ENCODE data around the gene C1D.

C1D gene

DNA sequence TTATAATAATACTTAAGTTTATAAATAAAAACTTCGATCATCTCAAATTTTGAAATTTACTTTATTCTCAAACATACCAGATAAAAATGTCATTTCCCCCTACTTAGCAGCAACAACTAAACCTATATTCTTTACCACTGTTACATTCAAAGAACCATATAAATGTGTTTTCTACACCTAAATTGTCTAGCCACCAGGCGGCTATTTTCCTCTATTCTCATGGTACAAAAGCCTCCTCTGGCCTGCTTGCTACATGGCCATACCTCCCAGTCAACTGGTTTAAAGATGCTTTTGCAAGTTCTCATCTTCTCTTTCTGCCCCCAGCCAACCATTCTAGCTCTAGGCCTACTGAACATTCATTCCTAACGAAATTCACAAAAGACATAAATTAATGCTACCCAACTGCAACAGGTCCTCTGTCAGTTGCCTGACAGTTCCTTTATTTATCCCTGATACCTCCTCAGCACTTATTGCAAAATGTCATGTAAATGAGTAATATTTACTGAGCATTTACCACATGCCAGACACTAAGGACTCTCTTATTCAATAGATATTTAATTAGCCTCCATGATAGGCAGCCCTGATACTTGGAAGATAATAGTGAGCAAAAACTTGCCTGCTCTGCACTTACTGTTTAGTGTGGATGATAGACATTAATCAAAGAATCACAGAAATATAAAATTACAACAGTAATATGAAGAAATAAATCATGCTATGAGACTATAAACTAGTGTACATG, 5.0 kb downstream of the C1D start:
- DNase-seq = peak; percentile 38 to 41

DNA sequence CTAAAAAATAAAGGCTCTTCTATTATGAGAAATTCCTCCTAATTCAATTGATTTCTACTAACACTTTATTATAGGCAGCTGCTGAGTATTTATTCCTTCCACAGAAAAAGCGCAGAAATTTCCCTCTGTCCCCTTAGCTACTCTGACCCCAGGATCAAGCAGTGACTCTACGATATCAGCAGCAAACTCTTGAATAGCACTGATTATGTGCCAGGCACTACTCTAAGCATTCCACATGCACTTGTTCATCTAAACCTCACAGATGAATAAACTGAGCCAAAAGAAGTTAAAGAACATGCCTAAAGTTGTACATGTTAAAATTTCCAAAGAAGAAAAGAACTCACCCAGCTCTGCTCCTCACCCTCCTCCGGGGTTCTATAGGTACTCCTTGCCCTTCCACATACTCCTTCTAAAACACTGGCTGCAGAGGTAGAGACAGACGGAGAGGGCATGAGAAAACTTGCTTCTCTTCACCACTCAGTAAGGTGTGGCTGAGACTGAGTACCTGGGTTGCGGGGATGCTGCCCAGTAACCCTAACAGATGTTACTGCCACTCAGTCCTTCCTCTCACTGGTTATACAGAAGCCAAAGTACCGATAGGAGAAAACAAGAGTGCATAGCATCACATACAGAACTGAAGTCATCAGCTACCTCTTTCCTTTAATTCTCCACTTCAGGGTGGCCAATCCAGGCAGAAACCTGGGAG, 9.9 kb downstream of the C1D start:
- no peak for DNase-seq

DNA sequence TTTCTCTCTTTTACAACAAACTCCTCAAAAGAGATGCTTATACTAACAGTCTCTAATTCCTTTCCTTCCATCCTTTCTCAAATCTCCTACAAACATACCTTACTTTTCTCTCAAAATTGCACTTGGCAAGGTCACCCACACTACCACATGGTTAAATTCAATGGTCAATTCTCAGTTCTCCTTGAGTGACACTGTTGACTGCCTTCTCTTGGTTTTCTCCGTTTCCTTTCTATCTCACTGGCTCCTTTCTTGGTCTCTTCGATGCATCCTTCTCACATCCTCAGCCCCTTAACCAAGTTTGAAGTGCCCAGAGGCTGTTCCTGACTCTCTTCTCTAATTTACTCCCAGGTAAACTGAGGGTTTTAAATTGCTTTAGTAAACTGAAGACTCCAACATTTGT, 12.5 kb downstream of the C1D start:
- no peak for DNase-seq

DNA sequence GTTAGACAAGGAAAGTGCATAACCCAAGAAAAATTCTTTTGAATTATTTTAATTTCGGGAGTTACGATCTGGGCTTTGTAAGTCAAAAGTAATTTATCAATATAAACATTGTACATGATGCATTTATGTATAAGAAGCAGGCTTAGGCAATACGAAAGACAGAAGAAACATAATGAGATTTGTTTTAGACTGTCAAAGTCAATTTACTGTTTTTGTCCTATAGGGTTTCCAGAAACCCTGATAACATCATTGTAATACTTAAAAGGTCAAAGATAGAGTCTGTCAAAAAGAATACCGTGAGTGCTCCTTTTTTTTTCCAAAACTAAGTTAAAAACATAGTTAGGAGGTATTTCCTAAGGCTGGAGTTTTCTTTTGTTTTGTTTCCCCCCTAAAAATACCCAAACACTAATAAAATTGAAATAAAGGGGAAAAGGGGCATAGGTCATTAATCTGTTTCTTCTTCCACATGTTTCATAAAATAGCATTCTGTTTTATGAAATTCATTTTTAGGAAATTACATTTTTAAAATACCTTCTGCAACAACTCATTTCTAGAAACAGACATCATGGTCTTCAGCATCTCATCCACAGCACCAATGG, 16.1 kb downstream of the C1D start:
- no peak for DNase-seq

DNA sequence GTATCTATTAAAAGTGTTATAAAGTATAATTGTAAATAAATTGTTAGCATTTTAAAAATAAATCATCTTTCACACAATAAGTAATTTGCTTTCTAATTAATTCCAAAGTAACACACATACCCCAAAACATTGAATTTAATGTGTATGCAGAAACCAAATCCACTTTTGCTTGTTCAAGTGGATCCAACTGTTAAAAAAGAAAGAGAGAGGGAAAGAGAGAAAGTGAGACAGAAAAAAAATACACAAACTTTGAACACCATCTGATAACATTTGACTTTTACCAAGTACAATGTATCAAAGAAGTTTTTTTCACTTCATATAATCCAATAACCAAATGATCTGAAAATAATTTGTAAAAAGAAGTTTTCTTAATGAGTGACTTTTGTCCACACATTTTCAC, 16.6 kb downstream of the C1D start:
- DNase-seq = no peak

DNA sequence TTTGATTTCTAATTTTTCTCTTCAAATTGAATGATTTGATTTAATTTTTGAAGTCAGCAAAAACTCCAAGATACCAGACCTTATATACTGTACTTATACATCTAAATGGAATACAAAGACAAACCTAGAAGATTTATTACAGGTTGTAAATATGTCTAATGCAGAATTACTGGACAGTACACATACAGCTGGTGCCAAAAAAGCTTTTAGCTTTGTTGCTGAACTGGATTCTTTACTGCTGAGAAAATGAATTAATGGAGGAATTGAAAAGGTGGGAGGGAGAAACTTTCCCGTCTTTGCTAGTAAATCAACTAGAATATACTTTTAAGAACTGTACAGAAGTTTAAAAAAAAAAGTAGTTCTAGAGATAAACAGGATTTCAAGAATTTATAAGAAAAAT, 17.5 kb downstream of the C1D start:
- no peak for DNase-seq

DNA sequence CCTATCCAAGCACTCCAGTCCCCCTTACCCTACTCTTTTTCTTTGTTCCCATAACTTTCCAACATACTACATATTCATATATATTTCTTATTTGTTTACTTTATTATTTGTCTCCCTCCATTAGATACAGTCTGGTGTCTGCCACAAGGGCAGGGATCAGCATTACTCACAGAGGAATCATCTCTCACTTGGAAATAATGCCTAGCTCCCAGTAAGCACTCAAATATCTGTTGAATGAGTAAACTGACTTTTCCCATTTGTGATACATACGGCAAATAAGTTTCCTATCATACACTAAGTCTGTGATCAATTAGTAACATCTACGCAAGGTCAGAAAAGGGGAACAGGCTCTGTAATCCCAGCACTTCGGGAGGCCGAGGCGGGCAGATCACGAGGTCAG, 18.7 kb downstream of the C1D start:
- no peak for DNase-seq

DNA sequence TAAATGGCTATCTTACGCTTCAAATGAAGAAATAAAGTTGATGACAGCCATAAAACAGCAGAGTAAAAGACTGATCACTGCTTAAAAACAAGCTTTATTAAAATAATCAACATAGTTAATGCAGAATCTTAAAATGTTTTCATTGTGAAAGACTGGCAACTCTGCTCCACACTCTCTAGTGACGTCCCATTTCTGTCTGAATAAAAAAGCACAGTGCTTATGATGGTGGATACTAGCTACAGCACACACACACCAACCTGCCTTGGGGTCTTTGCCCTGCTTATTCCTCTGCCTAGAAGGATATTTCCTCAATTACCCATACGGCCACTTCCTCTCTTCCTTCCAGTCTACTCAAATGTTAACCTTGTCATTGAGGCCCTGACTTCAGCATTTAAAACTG, 19.1 kb downstream of the C1D start:
- DNase-seq = no peak

DNA sequence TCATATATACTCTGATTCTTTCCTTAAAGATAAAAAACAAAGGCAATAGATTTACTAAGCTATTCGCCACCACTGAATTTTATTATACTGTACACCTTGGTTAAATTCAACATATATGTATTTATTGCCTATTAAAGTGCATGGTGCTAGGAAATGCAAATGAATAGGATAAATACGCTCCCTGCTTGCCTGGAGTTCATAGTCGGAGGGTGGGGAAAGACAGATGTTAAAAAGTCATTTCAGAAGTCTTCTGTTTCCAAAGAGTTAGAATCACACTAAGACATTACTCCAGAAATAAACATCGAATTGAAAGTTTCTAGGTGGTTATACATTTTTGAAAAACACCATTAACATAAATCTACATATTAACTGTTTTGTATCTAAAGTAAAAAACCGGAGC, 19.8 kb downstream of the C1D start:
- DNase-seq = no peak

DNA sequence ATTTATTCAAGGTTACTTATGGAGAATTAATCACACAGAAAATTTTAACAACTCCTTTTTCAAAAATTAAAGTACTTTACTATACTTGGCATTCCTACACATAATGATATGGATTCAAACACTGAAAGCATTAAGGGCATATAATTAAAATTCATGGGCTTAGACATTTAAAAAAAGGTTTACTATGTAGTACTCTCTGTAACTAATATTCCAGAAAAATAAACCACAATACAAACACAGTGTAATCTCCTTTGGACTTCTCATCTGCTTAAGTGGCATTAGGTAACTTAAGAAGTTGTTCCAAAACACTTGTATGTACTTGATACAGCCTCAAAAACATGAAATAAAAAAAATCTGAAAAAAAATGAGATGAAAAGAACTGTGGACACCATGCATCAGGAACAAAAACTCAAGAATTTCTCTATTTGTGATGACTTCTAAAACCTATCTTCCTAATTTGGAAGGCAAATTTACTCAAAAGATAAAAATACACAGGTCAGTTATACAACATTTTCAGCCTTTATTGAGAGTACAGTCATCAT, 21.0 kb downstream of the C1D start:
- no peak for DNase-seq

DNA sequence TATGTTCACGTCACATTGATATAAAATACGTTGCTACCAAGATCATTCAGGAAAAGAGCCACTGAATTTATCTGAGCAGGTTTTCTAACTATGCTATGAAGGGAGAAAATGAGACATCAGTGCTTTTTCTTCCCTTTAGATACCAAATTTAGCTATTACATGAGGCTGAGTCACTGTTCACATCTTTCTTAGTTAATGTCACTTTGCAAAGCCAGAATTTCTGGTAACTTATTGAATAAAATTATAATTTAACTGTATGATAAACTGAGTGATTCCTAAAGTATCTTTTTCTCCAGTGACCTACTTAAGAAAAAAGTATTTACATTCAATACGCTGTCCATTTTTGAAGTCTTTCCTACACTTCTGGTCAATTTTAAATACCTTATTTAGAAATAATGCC, 22.7 kb downstream of the C1D start:
- DNase-seq = no peak

DNA sequence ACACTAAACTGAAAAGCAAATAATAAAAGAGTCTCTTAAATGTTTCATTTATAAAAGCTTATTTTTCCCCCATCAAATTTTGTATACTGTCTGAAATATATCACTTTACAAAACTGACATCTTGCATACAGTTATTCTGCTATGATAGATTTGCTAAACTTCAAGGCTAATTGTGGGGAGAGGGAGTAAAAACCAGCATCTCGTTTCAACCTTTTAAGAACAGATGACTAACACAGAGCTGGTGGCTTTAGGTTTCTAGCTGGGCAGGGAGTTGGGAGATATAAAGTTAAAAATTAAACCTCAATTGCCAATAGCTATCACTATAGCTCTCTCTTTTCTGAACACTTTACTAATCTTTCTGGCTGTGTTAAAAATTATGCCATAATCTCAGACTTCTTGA, 23.5 kb downstream of the C1D start:
- no peak for DNase-seq

DNA sequence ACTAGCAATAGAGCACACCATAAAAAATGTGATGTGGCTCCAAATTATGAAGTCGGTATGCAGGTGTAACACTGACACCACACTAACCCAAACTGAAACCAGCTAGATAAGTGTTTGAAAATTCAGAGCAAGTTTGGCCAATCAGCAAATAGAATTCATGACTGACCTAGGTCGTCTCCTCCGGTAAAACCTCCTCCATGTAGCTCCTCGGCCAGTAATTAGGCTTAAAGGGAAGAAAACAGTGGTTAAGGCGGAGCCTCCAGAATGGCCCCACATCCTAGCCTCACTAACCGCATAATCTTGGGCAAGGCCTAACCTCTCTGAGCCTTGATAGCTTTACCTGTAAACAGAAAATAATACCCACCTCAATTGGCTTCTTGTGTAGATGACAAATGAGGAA, 30.1 kb downstream of the C1D start:
- no peak for DNase-seq

DNA sequence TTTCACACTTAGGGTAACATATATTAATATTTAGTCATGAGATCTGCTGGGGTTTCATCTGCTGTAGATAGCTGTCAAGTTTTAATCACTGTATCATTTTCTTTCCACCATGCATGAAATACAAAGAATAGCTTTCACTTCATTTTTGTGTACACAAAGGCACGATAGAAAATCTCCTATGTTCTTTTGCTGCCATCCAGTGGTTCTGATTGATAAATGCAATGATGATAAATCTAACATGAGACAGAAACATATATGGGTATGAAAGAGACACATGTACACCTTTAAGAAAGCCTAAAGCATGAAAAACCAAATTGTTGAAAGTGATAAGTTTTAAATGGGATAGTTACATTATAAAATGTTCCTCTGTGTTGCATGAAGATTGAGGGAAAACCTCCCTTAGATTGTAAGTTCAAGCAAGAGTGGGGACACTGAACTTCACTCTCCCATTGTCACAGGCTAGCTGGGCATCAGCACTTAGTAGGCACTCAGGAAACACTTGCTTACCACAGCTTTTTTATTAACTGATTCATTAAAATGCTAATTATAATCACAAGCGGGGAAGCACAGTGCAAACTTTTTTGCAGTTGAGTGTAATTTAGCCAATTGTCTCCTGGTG, 31.2 kb downstream of the C1D start:
- DNase-seq = peak; percentile 52 to 64

DNA sequence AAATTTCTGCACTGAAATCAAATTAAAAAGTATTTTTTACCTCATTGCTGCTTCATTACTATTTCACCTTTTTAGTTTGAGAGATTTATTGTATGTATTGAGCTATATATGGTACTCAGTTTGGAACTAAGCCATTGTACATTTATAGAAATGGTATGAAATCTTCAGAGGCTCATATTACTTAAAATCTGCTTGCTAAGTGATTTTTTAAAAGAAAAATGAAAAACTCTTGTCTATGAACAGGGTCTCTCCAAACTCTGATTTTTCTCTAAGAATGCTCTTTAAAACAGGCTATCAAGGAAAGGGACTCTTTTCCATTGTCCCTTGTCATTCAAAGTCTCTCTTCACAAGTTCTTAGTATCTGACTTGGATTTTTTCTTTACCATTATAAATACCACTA, 31.8 kb downstream of the C1D start:
- no peak for DNase-seq

DNA sequence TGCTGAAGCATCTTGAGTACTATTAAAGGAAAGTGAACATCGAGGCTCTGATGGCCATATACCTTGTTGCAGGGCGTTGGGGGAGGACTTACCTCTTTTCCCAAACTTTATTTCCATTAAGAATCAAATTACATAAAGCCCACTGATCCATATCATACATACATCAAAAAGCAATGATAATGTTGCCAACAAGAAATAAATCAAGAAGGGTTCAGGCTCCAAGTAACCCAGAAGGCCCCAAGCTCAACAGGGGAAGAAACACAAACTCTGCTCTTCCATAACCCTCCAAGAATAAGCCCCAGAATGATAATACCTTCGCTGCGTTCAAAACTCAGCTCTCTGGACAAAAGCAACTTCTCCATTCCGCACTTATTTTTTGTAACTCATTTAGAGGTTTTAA, 32.3 kb downstream of the C1D start:
- no peak for DNase-seq

DNA sequence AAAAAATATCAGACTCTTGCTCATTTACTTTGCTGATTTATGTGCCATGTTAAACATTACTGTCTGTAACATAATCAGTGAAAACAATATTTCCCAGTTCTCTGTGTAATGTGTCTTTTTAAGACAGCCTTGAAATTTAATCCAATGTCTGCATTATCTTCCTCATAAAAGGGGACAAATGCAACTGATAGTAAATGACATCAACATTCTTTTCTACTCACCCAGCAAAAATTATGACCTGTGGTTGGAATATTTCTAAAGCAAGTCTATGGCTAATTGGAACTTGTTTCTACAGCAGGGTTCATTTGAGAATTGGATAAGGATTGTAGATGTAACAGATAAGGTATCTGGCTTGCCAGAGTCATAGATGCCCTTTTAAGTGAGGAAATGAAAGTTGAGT, 34.8 kb downstream of the C1D start:
- DNase-seq = no peak

DNA sequence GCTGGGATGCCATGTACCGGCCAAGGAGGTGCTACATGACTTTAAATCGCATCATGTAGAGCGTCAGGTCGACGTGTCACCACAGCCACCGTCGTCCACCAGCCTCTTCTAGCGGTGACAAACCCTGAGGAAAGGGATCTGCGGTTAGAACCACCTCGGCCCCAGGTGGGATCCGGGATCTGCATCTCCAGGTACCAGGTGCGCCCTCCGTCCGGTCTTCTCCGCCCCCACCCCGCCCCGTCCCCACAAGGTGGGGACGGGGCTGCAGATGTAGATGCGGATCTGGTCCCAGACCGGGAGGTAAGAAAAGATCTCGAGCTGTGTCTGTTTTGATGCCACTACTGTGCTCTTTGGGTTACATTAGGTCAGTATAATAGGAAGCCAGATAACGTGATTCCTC, 38.4 kb downstream of the C1D start:
- no peak for DNase-seq

DNA sequence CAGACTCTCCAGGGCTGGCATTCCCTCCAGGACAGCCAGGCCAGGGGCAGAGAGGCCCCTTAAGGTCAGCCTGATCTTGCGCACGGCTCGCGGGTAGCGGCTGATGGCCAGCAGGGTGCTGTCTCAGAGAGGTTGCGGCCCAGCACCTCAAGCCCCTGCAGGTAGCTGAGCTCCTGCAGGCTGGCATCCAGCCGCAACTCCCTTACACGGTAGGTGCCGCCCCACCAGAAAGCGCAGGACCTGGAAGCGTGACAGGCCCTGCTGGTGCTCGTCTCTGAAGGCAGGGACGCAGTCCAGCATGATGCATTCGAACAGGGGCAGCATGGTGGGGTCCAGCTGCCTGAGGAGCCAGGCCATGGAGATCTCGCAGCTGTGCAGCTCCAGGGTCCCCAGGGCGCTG, 38.9 kb downstream of the C1D start:
- DNase-seq = no peak

DNA sequence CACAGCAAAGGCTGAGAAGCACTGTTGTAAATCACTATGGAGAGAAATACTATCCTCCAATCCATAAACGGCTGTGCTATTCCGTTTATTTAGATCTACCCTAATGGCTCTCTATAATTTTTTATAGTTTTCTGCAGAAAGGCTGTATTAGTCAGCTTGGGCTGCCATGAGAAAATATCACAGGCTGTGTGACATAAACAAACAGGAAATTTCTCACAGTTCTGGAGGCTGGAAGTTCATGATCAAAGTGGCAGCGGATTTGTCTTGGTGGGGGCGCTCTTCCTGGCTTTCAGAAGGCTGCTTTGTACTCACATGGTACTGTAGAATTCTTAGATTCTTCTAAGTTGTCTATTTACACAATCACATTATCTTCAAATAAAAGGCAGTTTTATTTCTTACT, 44.1 kb downstream of the C1D start:
- no peak for DNase-seq

DNA sequence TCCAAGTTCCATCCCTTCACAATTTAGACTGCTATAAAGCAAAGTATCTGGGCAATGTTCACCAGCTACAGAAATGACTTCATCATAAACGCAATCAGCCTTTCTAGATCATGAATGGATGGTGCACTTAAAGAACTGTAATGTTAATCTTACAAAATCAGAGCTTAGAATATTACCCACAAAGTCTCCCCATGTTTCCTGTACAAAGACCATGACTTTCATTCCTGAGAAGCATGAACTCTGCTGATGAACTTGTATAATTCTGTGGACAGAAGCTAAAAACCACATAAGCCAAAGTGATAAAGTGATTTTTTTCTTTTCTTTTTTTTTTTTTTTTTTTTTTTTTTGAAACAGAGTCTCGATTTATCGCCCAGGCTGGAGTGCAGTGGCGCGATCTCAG, 53.3 kb downstream of the C1D start:
- no peak for DNase-seq

DNA sequence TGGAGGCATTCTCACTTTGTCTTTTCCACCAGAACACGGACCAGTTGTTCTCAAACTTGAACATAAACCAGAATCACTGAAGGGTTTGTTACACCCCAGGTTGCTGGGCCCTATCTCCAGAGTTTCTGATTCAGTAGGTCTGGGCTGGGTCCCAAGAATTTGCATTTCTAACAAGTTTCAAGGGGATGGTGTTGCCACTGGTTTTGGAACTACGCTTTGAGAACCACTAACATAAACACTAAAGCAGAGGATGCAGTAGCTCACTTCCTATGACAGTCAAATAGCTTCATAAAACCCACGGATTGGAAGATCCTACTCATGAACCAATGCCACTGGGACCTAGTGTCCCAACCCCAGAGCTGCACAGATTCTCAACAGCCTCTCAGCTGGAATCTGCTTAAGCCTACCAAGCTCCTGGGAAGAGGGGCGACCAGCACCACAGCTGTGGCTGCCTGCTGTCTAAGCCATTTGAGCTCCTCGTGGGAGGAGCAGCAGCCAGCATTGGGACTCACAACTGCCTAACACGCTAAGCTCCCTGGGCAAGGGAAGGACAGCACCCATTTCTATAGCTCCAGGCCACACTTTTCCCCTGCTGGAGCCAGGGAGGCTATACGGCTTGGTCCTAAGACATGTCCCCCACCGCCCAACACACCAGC, 62.5 kb downstream of the C1D start:
- DNase-seq = no peak

DNA sequence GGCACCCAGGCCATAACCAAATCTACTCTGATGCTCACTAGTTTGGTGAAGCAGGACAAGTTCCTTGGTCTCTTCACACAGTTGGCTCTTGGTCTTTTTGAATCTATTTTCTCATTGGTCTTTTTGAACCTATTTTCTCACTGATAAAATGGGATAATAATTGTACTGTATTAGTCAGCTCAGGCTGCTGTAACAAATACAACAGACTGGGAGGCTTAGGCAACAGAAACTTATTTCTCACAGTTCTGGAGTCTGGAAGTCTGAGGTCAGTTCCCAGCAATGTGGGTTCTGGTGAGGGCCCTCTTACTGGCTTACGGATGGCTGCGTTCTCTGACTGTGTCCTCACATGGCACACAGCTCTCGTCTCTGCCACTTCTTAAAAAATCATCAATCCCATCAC, 63.5 kb downstream of the C1D start:
- DNase-seq = no peak

All from AML-193 (cell line).